SK-N-SH (cell line): ENCODE measurements around the gene PSMA5.

ENCODE experiments used
- REST ChIP-seq: IDR thresholded peaks from 2 replicates; pipeline ENCODE4 v1.6.1; 2012; ENCODE audit warnings: mild to moderate bottlenecking, low read depth, low read length, moderate library complexity
- RFX5 ChIP-seq: IDR thresholded peaks from 2 replicates; pipeline ENCODE4 v1.6.1; 2012; ENCODE audit warnings: mild to moderate bottlenecking, improper control_type of control experiment, low read length
- TF ChIP-seq, protein P1 (sequence below): fragments of 200-600 bp; sonication (generic); IDR thresholded peaks from 2 replicates; pipeline ENCODE4 v1.6.1; 2017; ENCODE audit warnings: antibody characterized with exemption, mild to moderate bottlenecking, moderate library complexity

- TF ChIP-seq, protein P1, sequence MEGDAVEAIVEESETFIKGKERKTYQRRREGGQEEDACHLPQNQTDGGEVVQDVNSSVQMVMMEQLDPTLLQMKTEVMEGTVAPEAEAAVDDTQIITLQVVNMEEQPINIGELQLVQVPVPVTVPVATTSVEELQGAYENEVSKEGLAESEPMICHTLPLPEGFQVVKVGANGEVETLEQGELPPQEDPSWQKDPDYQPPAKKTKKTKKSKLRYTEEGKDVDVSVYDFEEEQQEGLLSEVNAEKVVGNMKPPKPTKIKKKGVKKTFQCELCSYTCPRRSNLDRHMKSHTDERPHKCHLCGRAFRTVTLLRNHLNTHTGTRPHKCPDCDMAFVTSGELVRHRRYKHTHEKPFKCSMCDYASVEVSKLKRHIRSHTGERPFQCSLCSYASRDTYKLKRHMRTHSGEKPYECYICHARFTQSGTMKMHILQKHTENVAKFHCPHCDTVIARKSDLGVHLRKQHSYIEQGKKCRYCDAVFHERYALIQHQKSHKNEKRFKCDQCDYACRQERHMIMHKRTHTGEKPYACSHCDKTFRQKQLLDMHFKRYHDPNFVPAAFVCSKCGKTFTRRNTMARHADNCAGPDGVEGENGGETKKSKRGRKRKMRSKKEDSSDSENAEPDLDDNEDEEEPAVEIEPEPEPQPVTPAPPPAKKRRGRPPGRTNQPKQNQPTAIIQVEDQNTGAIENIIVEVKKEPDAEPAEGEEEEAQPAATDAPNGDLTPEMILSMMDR = no peak
- TF ChIP-seq RFX5 (no peak), REST (no peak)
Measured at GRCh38 chr1:109361649-109362048, 64.6 kb downstream of the PSMA5 start.
